Subcutaneous abdominal adipose tissue (tissue), 5 donors: ENCODE data around the gene PPP5C.

Experiments used
- H3K27ac ChIP-seq: one replicate; pipeline ENCODE4 v1.7.0; 2013; ENCODE audit warnings: low read depth, mild to moderate bottlenecking, inconsistent platforms, low read length, moderate library complexity
- H3K27me3 ChIP-seq, 5 donors: one replicate each; pipeline ENCODE4 v1.7.0; 2013; ENCODE audit warnings: low read length in 5 of 5, inconsistent platforms in 1 of 5; ENCODE audit not compliant: control insufficient read depth in 5 of 5, insufficient read depth in 4 of 5
- H3K36me3 ChIP-seq, 5 donors: one replicate each; pipeline ENCODE4 v1.7.0; 2013; ENCODE audit warnings: low read length in 5 of 5; ENCODE audit not compliant: control insufficient read depth in 5 of 5, insufficient read depth in 5 of 5
- H3K4me1 ChIP-seq, 5 donors: one replicate each; pipeline ENCODE4 v1.7.0; 2013; ENCODE audit warnings: low read length in 5 of 5, mild to moderate bottlenecking in 3 of 5, moderate library complexity in 1 of 5; ENCODE audit not compliant: control insufficient read depth in 5 of 5, insufficient read depth in 5 of 5
- H3K4me3 ChIP-seq, 5 donors: one replicate each; pipeline ENCODE4 v1.7.0; 2013; ENCODE audit warnings: low read length in 5 of 5, low read depth in 1 of 5
- H3K9ac ChIP-seq, 5 donors: one replicate each; pipeline ENCODE4 v1.7.0; 2013; ENCODE audit warnings: low read length in 5 of 5, mild to moderate bottlenecking in 4 of 5, moderate library complexity in 3 of 5
- H3K9me3 ChIP-seq, 5 donors: one replicate each; pipeline ENCODE4 v1.7.0; 2013; ENCODE audit warnings: low read length in 5 of 5; ENCODE audit not compliant: control insufficient read depth in 5 of 5
- donor health status: healthy.
- donor health status: healthy.
- donor health status: healthy.
- donor health status: healthy.
- donor health status: healthy.

The PPP5C gene

GRCh38 chr19:46383171-46383815 lies 36.4 kb downstream of the PPP5C start:
- H3K9me3 ChIP-seq, result no peaks in the 10 kb centered on the region
- H3K27me3 ChIP-seq, result no peaks in the 10 kb centered on the region
- H3K27ac ChIP-seq, result no peak overlapping the region
- H3K4me1 ChIP-seq, result peaks cover 0 to 13% (median 3%) of the 10 kb centered on the region in 5 donors
- H3K36me3 ChIP-seq, result peaks cover 8 to 75% (median 56%) of the 10 kb centered on the region in 5 donors
- H3K9ac ChIP-seq, result no peak overlapping the region
- H3K4me3 ChIP-seq, result no peak overlapping the region

GRCh38 chr19:46383846-46384245 lies 37.0 kb downstream of the PPP5C start:
- no peaks in the 10 kb centered on the region for H3K9me3 ChIP-seq
- no peak overlapping the region for H3K9ac ChIP-seq
- no peaks in the 10 kb centered on the region for H3K27me3 ChIP-seq
- peaks cover 8 to 80% (median 62%) of the 10 kb centered on the region in 5 donors for H3K36me3 ChIP-seq
- no peak overlapping the region for H3K27ac ChIP-seq
- peaks cover 0 to 8% (median 0%) of the 10 kb centered on the region in 5 donors for H3K4me1 ChIP-seq
- no peak overlapping the region for H3K4me3 ChIP-seq

GRCh38 chr19:46384396-46384795 lies 37.5 kb downstream of the PPP5C start:
- Histone ChIP-seq H3K27me3 (no peaks in the 10 kb centered on the region), H3K9ac (no peak overlapping the region), H3K9me3 (no peaks in the 10 kb centered on the region), H3K4me3 (no peak overlapping the region), H3K4me1 (peaks cover 0 to 5% (median 0%) of the 10 kb centered on the region in 5 donors), H3K27ac (no peak overlapping the region), H3K36me3 (peaks cover 8 to 82% (median 65%) of the 10 kb centered on the region in 5 donors)

DNA sequence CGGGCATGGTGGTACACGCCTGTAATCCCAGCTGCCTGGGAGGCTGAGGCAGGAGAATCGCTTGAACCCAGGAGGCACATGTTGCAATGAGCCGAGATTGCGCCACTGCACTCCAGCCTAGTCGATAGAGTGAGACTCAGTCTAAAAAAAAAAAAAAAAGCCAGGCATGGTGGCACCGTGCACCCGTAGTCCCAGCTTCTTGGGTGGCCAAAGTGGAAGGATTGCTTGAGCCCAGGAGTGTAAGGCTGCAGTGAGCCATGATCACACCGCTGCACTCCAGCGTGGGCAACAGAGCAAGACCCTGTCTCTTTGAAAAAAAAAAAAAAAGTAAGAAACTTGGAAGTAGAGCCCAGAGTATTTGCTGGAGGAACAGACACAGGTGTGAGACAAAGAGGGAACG lies 38.7 kb downstream of the PPP5C start:
- Histone ChIP-seq H3K9ac (no peak overlapping the region), H3K4me1 (peaks cover 0 to 5% (median 0%) of the 10 kb centered on the region in 5 donors), H3K4me3 (no peak overlapping the region), H3K27ac (no peak overlapping the region), H3K9me3 (no peaks in the 10 kb centered on the region), H3K36me3 (peaks cover 8 to 91% (median 74%) of the 10 kb centered on the region in 5 donors), H3K27me3 (no peaks in the 10 kb centered on the region)

- Histone ChIP-seq H3K4me1 (peaks cover 0 to 5% (median 0%) of the 10 kb centered on the region in 5 donors), H3K36me3 (peaks cover 8 to 92% (median 78%) of the 10 kb centered on the region in 5 donors), H3K9me3 (no peaks in the 10 kb centered on the region), H3K4me3 (no peak overlapping the region), H3K9ac (no peak overlapping the region), H3K27me3 (no peaks in the 10 kb centered on the region), H3K27ac (no peak overlapping the region)
Observed at GRCh38 chr19:46386151-46386550, 39.3 kb downstream of the PPP5C start.

DNA sequence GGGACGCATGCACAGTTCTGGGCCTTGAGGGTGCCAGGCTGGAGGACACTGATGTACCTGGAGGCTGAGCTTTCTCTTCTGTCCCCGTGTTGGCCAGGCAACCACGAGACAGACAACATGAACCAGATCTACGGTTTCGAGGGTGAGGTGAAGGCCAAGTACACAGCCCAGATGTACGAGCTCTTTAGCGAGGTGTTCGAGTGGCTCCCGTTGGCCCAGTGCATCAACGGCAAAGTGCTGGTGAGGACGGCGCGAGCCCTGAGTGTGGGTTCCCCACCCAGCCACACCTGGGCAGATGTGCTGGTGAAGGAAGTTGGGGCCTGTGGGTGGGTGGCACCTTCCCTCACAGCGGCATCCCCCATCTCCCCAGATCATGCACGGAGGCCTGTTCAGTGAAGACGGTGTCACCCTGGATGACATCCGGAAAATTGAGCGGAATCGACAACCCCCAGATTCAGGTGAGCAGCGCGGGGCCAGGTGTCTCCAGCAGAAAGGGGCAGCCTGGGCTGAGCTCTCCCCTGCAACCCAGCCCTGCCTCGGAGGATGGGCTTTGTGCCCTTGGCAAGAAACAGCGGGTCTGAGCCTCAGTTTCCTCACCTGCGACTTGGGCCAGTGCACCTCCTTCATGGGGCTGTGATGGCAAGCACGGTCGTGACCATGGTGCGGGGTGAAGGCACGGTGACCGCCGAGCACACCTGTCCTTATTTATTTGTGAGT lies 40.3 kb downstream of the PPP5C start:
- Histone ChIP-seq H3K9me3 (no peaks in the 10 kb centered on the region), H3K36me3 (peaks cover 8 to 89% (median 79%) of the 10 kb centered on the region in 5 donors), H3K9ac (no peak overlapping the region)

GRCh38 chr19:46387713-46388130 lies 40.8 kb downstream of the PPP5C start:
- H3K9ac ChIP-seq, result no peak overlapping the region
- no peaks in the 10 kb centered on the region for H3K27me3 ChIP-seq
- H3K36me3 ChIP-seq, result peaks cover 3 to 83% (median 74%) of the 10 kb centered on the region in 5 donors
- H3K27ac ChIP-seq, result no peak overlapping the region
- no peaks in the 10 kb centered on the region for H3K9me3 ChIP-seq
- H3K4me3 ChIP-seq, result no peak overlapping the region
- H3K4me1 ChIP-seq, result peaks cover 0 to 8% (median 0%) of the 10 kb centered on the region in 5 donors

More for the DNA sequence above, 40.3 kb downstream of the PPP5C start:
- Histone ChIP-seq H3K27me3 (no peaks in the 10 kb centered on the region), H3K4me1 (peaks cover 0 to 7% (median 0%) of the 10 kb centered on the region in 5 donors), H3K4me3 (no peak overlapping the region), H3K27ac (no peak overlapping the region)

DNA sequence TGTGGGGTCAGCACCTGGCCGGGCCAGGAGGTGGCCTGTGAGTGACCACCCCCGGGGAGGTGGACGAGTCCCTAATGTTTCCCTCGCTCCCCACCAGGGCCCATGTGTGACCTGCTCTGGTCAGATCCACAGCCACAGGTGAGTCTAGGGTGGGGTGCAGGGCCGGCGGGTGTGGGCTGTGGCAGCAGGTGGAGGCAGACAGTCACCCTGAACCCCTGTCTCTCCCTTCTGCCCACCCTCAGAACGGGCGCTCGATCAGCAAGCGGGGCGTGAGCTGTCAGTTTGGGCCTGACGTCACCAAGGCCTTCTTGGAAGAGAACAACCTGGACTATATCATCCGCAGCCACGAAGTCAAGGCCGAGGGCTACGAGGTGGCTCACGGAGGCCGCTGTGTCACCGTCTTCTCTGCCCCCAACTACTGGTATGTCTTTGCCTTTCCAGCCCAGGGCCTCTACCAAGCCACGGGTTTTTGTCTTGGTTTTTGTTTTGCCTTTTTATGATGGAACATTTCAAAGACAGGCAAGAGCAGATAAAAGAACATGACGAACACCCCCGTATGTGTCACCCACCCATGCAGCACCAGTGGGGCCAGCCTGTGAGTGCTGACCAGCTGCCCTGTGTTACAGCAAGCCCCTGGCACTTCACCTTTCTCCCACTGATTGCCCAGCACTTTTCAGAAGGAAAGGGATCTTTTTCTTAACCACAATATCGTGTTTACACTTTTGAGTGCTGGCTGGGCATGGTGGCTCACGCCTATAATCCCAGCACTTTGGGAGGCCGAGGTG lies 41.6 kb downstream of the PPP5C start:
- Histone ChIP-seq H3K9ac (no peak overlapping the region), H3K36me3 (peaks cover 0 to 76% (median 67%) of the 10 kb centered on the region in 5 donors), H3K27ac (no peak overlapping the region), H3K4me1 (peaks cover 0 to 8% (median 0%) of the 10 kb centered on the region in 5 donors), H3K9me3 (no peaks in the 10 kb centered on the region), H3K4me3 (no peak overlapping the region), H3K27me3 (no peaks in the 10 kb centered on the region)

- H3K36me3 ChIP-seq, result peaks cover 0 to 59% (median 51%) of the 10 kb centered on the region in 5 donors
Observed at GRCh38 chr19:46390121-46390858, 43.4 kb downstream of the PPP5C start.

More at GRCh38 chr19:46390121-46390858, 43.4 kb downstream of the PPP5C start:
- Histone ChIP-seq H3K27ac (no peak overlapping the region), H3K9me3 (no peaks in the 10 kb centered on the region), H3K4me3 (no peak overlapping the region), H3K4me1 (peaks cover 0 to 8% (median 0%) of the 10 kb centered on the region in 5 donors), H3K9ac (no peak overlapping the region), H3K27me3 (no peaks in the 10 kb centered on the region)
